ENCODE measurements around the gene QSER1.
"Not testable (repeated sequence)": the region's sequence is repeated elsewhere in the genome, so short reads cannot be mapped to it uniquely, and the experiment has no call there.

The QSER1 gene

GRCh38 chr11:32883421-32883820, 9.2 kb upstream of the QSER1 start:
- no peak overlapping the region for H3K4me3 ChIP-seq (ENCODE audit: low read length)
- no peak for DNase-seq (ENCODE audit: low read depth)
- no peak for TF ChIP-seq CTCF (conservative IDR thresholded peaks at IDR 0.05; ENCODE audit: low read length)

- no peak overlapping the region for H3K4me3 ChIP-seq (ENCODE audit: low read length)
- DNase-seq (ENCODE audit: low read depth) = no peak
- TF ChIP-seq CTCF (conservative IDR thresholded peaks at IDR 0.05; ENCODE audit: low read length) = no peak
Measured at GRCh38 chr11:32884023-32884422, 8.6 kb upstream of the QSER1 start.

GRCh38 chr11:32884770-32885384, 7.7 kb upstream of the QSER1 start:
- no peak overlapping the region for H3K4me3 ChIP-seq (ENCODE audit: low read length)
- TF ChIP-seq CTCF (conservative IDR thresholded peaks at IDR 0.05; ENCODE audit: low read length) = peak; percentile 60
- peak; percentile 19 for DNase-seq (ENCODE audit: low read depth)

GRCh38 chr11:32885556-32885955, 7.1 kb upstream of the QSER1 start:
- no peak for TF ChIP-seq CTCF (conservative IDR thresholded peaks at IDR 0.05; ENCODE audit: low read length)
- H3K4me3 ChIP-seq (ENCODE audit: low read length) = no peak overlapping the region
- no peak for DNase-seq (ENCODE audit: low read depth)

GRCh38 chr11:32886180-32886579, 6.4 kb upstream of the QSER1 start:
- no peak overlapping the region for H3K4me3 ChIP-seq (ENCODE audit: low read length)
- TF ChIP-seq CTCF (conservative IDR thresholded peaks at IDR 0.05; ENCODE audit: low read length) = no peak
- DNase-seq (ENCODE audit: low read depth) = peak; percentile 9

GRCh38 chr11:32887707-32888383, 4.8 kb upstream of the QSER1 start:
- not testable (repeated sequence) for H3K4me3 ChIP-seq (ENCODE audit: low read length); DNase-seq (ENCODE audit: low read depth)

- H3K4me3 ChIP-seq (ENCODE audit: low read length); DNase-seq (ENCODE audit: low read depth): not testable (repeated sequence)
Measured at GRCh38 chr11:32888384-32888710, 4.3 kb upstream of the QSER1 start.

- no peak for TF ChIP-seq CTCF (conservative IDR thresholded peaks at IDR 0.05; ENCODE audit: low read length)
- no peak overlapping the region for H3K4me3 ChIP-seq (ENCODE audit: low read length)
- peak; percentile 72 for DNase-seq (ENCODE audit: low read depth)
Measured at GRCh38 chr11:32888805-32889204, 3.8 kb upstream of the QSER1 start.
